ENCODE measurements around the gene WWOX. TPM values are rescaled to one million over a fixed set of nuclear protein-coding genes. Genes with fewer than 3 reads are reported as not detected.

WWOX gene
- total and polyA plus RNA-seq, 2 donors (not counting 1 experiment from before 2014, with no cell fraction given): 10.5 to 42.3 TPM

DNA sequence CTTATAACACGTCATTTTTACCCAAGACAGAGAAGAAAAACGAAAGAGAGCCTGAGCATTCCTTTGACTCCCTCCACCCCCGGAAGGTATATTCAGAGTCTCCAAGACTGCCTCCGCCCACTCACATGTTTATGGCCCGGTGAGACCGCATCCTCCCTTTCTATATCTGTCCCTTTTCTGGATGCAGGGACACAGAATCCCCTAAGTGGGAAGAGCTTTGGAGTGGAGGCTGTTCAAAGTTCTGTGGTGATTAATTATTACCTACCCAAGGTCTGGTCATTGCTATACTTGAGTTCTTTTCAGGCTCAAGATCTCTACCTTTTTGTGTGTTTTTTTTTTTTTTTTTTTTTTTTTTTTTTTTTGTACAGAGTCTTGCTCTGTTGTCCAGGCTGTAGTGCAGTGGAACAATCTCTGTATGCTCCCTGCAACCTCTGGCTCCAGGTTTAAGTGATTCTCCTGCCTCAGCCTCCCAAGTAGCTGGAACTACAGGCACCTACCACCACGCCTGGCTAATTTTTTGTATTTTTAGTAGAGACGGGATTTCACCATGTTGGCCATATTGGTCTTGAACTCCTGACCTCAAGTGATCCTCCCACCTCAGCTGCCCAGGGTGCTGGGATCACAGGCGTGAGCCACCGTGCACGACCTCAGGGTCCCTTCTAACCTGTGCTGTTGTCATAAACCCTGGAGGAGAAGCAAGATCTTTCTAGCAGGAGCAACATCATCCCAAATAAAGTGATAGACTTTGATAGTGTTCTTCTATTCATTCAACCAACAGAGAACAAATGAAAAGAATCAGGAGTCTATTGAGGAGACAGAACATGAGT lies 407.1 kb downstream of the WWOX start:
- Histone ChIP-seq H3K79me2 (ENCODE audit: control insufficient read depth, insufficient read depth, low read length) (no peaks in the 10 kb centered on the region), H2AFZ (ENCODE audit: insufficient read depth, low read depth, low read length, poor library complexity, severe bottlenecking) (no peak overlapping the region)
- no peak overlapping the region for H3K27ac Mint-ChIP-seq

More for the DNA sequence above, 407.1 kb downstream of the WWOX start:
- intact Hi-C loops (cut with micrococcal nuclease): no loop called here
- no peaks in the 10 kb centered on the region for H3K36me3 ChIP-seq (replicated peaks in 1 of 2; ENCODE audit: control extremely low read depth in 1 of 2, control insufficient read depth in 1 of 2, extremely low read depth in 1 of 2, insufficient read depth in 2 of 2, low read length in 1 of 2)
- H3K9ac ChIP-seq (ENCODE audit: low read length): no peak overlapping the region
- Mint-ChIP-seq H3K27me3 (no peaks in the 10 kb centered on the region), H3K9me3 (ENCODE audit: insufficient read depth) (no peaks in the 10 kb centered on the region), H3K4me3 (no peak overlapping the region), H3K4me1 (peaks cover 6% of the 10 kb centered on the region)
- CTCF ChIA-PET: no interaction called here
- ATAC-seq (ENCODE audit: low read depth) (no peak), DNase-seq (no peak)
- H3K4me1 ChIP-seq (ENCODE audit: control insufficient read depth in 2 of 2, insufficient read depth in 2 of 2, low read length in 2 of 2): no peaks in the 10 kb centered on the region
- H4K20me1 ChIP-seq (ENCODE audit: control insufficient read depth, insufficient read depth, low read length, poor library complexity, severe bottlenecking): no peaks in the 10 kb centered on the region
- H3K27me3 ChIP-seq (replicated peaks in 1 of 4; ENCODE audit: control extremely low read depth in 1 of 4, control insufficient read depth in 3 of 4, insufficient read depth in 4 of 4, low read length in 3 of 4): no peaks in the 10 kb centered on the region
- WGBS (ENCODE audit: insufficient coverage): 94% methylated on average over 3 of the region's 11 CpGs
- H3K27ac ChIP-seq (ENCODE audit: low read length in 2 of 2): no peak overlapping the region
- H3K4me3 ChIP-seq (ENCODE audit: control extremely low read depth in 1 of 5, extremely low read depth in 1 of 5, insufficient read depth in 1 of 5, low read depth in 2 of 5, low read length in 4 of 5): no peak overlapping the region
- TF ChIP-seq EZH2 (IDR thresholded peaks at IDR 0.05; ENCODE audit: borderline replicate concordance, insufficient read depth, low read depth, low read length, poor library complexity, severe bottlenecking) (no peak), CTCF (IDR thresholded peaks at IDR 0.05) (no peak)
- no peaks in the 10 kb centered on the region for H3K9me3 ChIP-seq (ENCODE audit: control extremely low read depth in 1 of 3, control insufficient read depth in 2 of 3, insufficient read depth in 1 of 3, low read length in 2 of 3)
- H3K4me2 ChIP-seq (replicated peaks; ENCODE audit: low read depth, low read length, poor library complexity, severe bottlenecking): no peak overlapping the region
- POLR2A ChIA-PET: no interaction called here
